T-helper 1 cell treated with Interleukin-12 subunit alpha and Interleukin-12 subunit beta and Interleukin-4 antibody, amounts not matched to agents 30 ng/mL and 1 ng/mL, for 36 hours (primary cell): Measurements from ENCODE around the gene TNFRSF1B. TPM values are rescaled to one million over a fixed set of nuclear protein-coding genes. Genes with fewer than 3 reads are reported as not detected.

Experiments used
- intact Hi-C: fragments of 100-400 bp; cut with micrococcal nuclease; formaldehyde crosslinking; loops from one replicate; pipeline ENCODE4 v1.15.1; 2024
- total RNA-seq: library from RNA; stranded (reverse); gene quantifications from 2 replicates; pipeline ENCODE4 v1.2.3, GENCODE V29; 2022

The TNFRSF1B gene
- total RNA-seq, 1 donor from 2014 or later, result 300 TPM

GRCh38 chr1:12173631-12174121 lies 6.9 kb downstream of the TNFRSF1B start:
- intact Hi-C loops, result loop anchor here (1.0 kb wide), 2 partner anchors 11 to 23 kb away; no protein-coding TSS in a partner anchor

GRCh38 chr1:12174924-12175810 lies 8.4 kb downstream of the TNFRSF1B start:
- intact Hi-C loops, result no loop called here

GRCh38 chr1:12176298-12177118 lies 9.7 kb downstream of the TNFRSF1B start:
- intact Hi-C loops, result no loop called here

- intact Hi-C loops, result no loop called here
Observed at GRCh38 chr1:12177156-12177998, 10.6 kb downstream of the TNFRSF1B start.

- intact Hi-C loops, result loop anchor here (1.0 to 2.0 kb wide), 4 partner anchors 16 to 269 kb away; no protein-coding TSS in a partner anchor
Observed at GRCh38 chr1:12177999-12178441, 11.2 kb downstream of the TNFRSF1B start.

- intact Hi-C loops, result loop anchor here (1.0 to 2.0 kb wide), 4 partner anchors 16 to 270 kb away; no protein-coding TSS in a partner anchor
Observed at GRCh38 chr1:12178511-12178910, 11.7 kb downstream of the TNFRSF1B start.

- intact Hi-C loops, result loop anchor here (2.0 kb wide), 1 partner anchor 270 kb away; no protein-coding TSS in a partner anchor
Observed at GRCh38 chr1:12179111-12179519, 12.3 kb downstream of the TNFRSF1B start.

- intact Hi-C loops, result loop anchor here (2.0 kb wide), 1 partner anchor 271 kb away; no protein-coding TSS in a partner anchor
Observed at GRCh38 chr1:12179676-12180075, 12.9 kb downstream of the TNFRSF1B start.

GRCh38 chr1:12180315-12180714 lies 13.5 kb downstream of the TNFRSF1B start:
- intact Hi-C loops, result no loop called here

- intact Hi-C loops, result no loop called here
Observed at GRCh38 chr1:12180903-12181302, 14.1 kb downstream of the TNFRSF1B start.

- intact Hi-C loops, result no loop called here
Observed at GRCh38 chr1:12181568-12181967, 14.8 kb downstream of the TNFRSF1B start.

- intact Hi-C loops, result no loop called here
Observed at GRCh38 chr1:12182410-12182984, 15.7 kb downstream of the TNFRSF1B start.

GRCh38 chr1:12183095-12183794 lies 16.5 kb downstream of the TNFRSF1B start:
- intact Hi-C loops, result no loop called here

- intact Hi-C loops, result no loop called here
Observed at GRCh38 chr1:12184008-12184681, 17.4 kb downstream of the TNFRSF1B start.

- intact Hi-C loops, result no loop called here
Observed at GRCh38 chr1:12185036-12185917, 18.5 kb downstream of the TNFRSF1B start.

GRCh38 chr1:12185918-12186678 lies 19.3 kb downstream of the TNFRSF1B start:
- intact Hi-C loops, result no loop called here

GRCh38 chr1:12186679-12186985 lies 19.8 kb downstream of the TNFRSF1B start:
- intact Hi-C loops, result no loop called here
